ENCODE data around the gene ARID1B. TPM values are rescaled to one million over a fixed set of nuclear protein-coding genes. Genes with fewer than 3 reads are reported as not detected.

ARID1B gene
- total RNA-seq, 1 donor from 2014 or later: 18.5 TPM

- no peak for TF ChIP-seq CTCF (conservative IDR thresholded peaks at IDR 0.05; ENCODE audit: low read depth, low read length)
These were observed 208.1 kb downstream of the ARID1B start for GRCh38 chr6:156985309-156985708.

GRCh38 chr6:156988276-156989158, 211.3 kb downstream of the ARID1B start:
- no peak for TF ChIP-seq CTCF (conservative IDR thresholded peaks at IDR 0.05; ENCODE audit: low read depth, low read length)
- no peak overlapping the region for H3K4me3 ChIP-seq (ENCODE audit: low read depth, low read length)
- no peak for DNase-seq (ENCODE audit: low read depth)

More at GRCh38 chr6:156985309-156985708, 208.1 kb downstream of the ARID1B start:
- DNase-seq (ENCODE audit: low read depth): no peak
- no peak overlapping the region for H3K4me3 ChIP-seq (ENCODE audit: low read depth, low read length)

GRCh38 chr6:156989159-156989806, 212.1 kb downstream of the ARID1B start:
- no peak for DNase-seq (ENCODE audit: low read depth)
- TF ChIP-seq CTCF (conservative IDR thresholded peaks at IDR 0.05; ENCODE audit: low read depth, low read length): no peak
- no peak overlapping the region for H3K4me3 ChIP-seq (ENCODE audit: low read depth, low read length)

- TF ChIP-seq CTCF (conservative IDR thresholded peaks at IDR 0.05; ENCODE audit: low read depth, low read length): no peak
- no peak for DNase-seq (ENCODE audit: low read depth)
- H3K4me3 ChIP-seq (ENCODE audit: low read depth, low read length): no peak overlapping the region
These were observed 215.0 kb downstream of the ARID1B start for GRCh38 chr6:156992020-156992804.

- TF ChIP-seq CTCF (conservative IDR thresholded peaks at IDR 0.05; ENCODE audit: low read depth, low read length): no peak
- no peak overlapping the region for H3K4me3 ChIP-seq (ENCODE audit: low read depth, low read length)
- no peak for DNase-seq (ENCODE audit: low read depth)
These were observed 216.5 kb downstream of the ARID1B start for GRCh38 chr6:156993713-156994112.

- no peak for TF ChIP-seq CTCF (conservative IDR thresholded peaks at IDR 0.05; ENCODE audit: low read depth, low read length)
- no peak for DNase-seq (ENCODE audit: low read depth)
- no peak overlapping the region for H3K4me3 ChIP-seq (ENCODE audit: low read depth, low read length)
These were observed 217.3 kb downstream of the ARID1B start for GRCh38 chr6:156994215-156995076.

Data from epithelial cell of proximal tubule (primary cell).